GM12878 (cell line): ENCODE results near the gene TMEM11. TPM values are rescaled to one million over a fixed set of nuclear protein-coding genes. Genes with fewer than 3 reads are reported as not detected.

Experiments used
- CBFB ChIP-seq: IDR thresholded peaks from 2 replicates; pipeline ENCODE4 v1.6.1; 2016; ENCODE audit warnings: antibody characterized with exemption, low read depth
- RUNX3 ChIP-seq: IDR thresholded peaks from 2 replicates; pipeline ENCODE4 v1.6.1; 2012; ENCODE audit warnings: low read length, inconsistent platforms
- polyA plus RNA-seq, 11 experiments: library from polyadenylated mRNA; depleted of rRNA in 4 of 11; unstranded in 6 of 11; stranded (reverse) in 5 of 11; fragments of >200 nt; fragmentation: Nextera tagmentation in 4 of 11; fragmentation: Illumina TruSeq in 1 of 11; extraction: Ambion mirVana in 4 of 11; extraction: Trizol in 1 of 11; gene quantifications; 1 replicate in 1 of 11; 2 replicates in 10 of 11; pipeline versions ENCODE4 v1.2.1 to v1.2.3, GENCODE V29; 2011 to 2016; ENCODE audit warnings: inconsistent platforms in 2 of 11, missing spikeins in 2 of 11, low read depth in 1 of 11
- total RNA-seq, 4 experiments: library from RNA; depleted of rRNA in 3 of 4; stranded (reverse); fragments of >200 nt in 3 of 4; fragmentation: Illumina TruSeq in 1 of 4; extraction: Trizol in 1 of 4; gene quantifications; 2 replicates each; pipeline versions ENCODE4 v1.2.1 to v1.2.3, GENCODE V29; 2013 to 2021
- TF ChIP-seq, protein P1 (sequence below): IDR thresholded peaks from 2 replicates; pipeline ENCODE4 v1.6.1; 2012; ENCODE audit warnings: improper control_type of control experiment, low read depth, low read length; ENCODE audit not compliant: insufficient replicate concordance
- TF ChIP-seq, protein P2 (sequence below): IDR thresholded peaks from 2 replicates; pipeline ENCODE4 v1.6.1; 2012; ENCODE audit warnings: mild to moderate bottlenecking, low read depth, low read length

Gene TMEM11
- total and polyA plus RNA-seq, 10 of the 15 experiments (the other 5 are each of a cell fraction or from before 2014, with no cell fraction given), result 14.4 to 63.4 (median 27.2) TPM

DNA sequence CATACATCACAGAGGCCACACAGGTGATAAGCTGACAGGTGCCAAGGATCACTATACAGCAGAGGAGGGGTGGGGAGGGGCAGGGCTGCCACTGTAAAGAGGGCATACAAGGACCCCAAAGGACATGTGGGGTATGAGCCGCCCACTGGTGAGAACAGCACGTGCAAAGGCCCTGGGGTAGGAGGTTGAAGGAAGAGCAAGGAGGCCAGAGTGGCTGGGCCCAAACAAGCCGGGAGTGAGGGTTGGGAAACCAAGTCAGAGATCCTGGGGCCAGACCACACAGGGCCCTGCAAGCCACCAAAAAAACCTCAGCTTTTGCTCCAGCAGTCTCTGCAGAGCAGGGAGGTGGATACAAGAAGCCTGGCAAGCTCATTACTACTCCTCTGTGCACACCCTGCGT lies 32.7 kb upstream of the TMEM11 start (continued):
- TF ChIP-seq, protein P1, sequence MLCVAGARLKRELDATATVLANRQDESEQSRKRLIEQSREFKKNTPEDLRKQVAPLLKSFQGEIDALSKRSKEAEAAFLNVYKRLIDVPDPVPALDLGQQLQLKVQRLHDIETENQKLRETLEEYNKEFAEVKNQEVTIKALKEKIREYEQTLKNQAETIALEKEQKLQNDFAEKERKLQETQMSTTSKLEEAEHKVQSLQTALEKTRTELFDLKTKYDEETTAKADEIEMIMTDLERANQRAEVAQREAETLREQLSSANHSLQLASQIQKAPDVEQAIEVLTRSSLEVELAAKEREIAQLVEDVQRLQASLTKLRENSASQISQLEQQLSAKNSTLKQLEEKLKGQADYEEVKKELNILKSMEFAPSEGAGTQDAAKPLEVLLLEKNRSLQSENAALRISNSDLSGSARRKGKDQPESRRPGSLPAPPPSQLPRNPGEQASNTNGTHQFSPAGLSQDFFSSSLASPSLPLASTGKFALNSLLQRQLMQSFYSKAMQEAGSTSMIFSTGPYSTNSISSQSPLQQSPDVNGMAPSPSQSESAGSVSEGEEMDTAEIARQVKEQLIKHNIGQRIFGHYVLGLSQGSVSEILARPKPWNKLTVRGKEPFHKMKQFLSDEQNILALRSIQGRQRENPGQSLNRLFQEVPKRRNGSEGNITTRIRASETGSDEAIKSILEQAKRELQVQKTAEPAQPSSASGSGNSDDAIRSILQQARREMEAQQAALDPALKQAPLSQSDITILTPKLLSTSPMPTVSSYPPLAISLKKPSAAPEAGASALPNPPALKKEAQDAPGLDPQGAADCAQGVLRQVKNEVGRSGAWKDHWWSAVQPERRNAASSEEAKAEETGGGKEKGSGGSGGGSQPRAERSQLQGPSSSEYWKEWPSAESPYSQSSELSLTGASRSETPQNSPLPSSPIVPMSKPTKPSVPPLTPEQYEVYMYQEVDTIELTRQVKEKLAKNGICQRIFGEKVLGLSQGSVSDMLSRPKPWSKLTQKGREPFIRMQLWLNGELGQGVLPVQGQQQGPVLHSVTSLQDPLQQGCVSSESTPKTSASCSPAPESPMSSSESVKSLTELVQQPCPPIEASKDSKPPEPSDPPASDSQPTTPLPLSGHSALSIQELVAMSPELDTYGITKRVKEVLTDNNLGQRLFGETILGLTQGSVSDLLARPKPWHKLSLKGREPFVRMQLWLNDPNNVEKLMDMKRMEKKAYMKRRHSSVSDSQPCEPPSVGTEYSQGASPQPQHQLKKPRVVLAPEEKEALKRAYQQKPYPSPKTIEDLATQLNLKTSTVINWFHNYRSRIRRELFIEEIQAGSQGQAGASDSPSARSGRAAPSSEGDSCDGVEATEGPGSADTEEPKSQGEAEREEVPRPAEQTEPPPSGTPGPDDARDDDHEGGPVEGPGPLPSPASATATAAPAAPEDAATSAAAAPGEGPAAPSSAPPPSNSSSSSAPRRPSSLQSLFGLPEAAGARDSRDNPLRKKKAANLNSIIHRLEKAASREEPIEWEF, result no peak
- TF ChIP-seq, protein P2, sequence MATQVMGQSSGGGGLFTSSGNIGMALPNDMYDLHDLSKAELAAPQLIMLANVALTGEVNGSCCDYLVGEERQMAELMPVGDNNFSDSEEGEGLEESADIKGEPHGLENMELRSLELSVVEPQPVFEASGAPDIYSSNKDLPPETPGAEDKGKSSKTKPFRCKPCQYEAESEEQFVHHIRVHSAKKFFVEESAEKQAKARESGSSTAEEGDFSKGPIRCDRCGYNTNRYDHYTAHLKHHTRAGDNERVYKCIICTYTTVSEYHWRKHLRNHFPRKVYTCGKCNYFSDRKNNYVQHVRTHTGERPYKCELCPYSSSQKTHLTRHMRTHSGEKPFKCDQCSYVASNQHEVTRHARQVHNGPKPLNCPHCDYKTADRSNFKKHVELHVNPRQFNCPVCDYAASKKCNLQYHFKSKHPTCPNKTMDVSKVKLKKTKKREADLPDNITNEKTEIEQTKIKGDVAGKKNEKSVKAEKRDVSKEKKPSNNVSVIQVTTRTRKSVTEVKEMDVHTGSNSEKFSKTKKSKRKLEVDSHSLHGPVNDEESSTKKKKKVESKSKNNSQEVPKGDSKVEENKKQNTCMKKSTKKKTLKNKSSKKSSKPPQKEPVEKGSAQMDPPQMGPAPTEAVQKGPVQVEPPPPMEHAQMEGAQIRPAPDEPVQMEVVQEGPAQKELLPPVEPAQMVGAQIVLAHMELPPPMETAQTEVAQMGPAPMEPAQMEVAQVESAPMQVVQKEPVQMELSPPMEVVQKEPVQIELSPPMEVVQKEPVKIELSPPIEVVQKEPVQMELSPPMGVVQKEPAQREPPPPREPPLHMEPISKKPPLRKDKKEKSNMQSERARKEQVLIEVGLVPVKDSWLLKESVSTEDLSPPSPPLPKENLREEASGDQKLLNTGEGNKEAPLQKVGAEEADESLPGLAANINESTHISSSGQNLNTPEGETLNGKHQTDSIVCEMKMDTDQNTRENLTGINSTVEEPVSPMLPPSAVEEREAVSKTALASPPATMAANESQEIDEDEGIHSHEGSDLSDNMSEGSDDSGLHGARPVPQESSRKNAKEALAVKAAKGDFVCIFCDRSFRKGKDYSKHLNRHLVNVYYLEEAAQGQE, result no peak
- TF ChIP-seq RUNX3 (no peak), CBFB (no peak)
